ENCODE results near the gene HOXA6.

The HOXA6 gene

DNA sequence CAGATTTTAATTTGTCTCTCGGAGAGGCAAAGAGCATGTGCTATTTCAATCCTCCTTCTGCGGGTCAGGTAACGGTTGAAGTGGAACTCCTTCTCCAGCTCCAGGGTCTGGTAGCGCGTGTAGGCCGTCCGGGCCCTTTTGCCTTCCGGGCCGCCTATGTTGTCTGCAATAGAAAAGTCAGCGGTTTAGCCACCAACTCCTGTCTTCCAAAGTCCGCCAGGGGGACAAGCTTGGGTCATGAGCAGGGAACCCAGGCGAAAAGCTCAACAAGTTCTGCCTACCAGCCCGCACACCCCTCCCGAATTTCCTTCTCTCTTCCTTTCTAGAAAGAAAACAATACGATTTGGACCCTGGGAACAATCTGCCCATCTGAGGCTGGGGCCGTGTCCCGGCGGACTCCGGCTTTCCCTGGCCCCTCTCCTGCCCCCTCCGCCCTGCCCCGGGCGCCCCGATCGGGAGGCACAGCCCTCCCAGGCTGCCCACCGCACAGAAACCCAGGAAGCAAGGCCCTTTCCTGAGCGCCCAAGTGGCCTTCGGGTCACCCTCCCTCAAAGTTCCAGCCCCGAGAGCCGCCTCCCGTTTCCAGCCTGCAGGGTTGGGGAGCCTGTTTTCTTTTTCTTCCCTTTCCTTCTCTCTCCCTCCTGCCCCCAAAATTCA, 5.5 kb downstream of the HOXA6 start:
- TF ChIP-seq CTCF (IDR thresholded peaks at IDR 0.05; ENCODE audit: low read length), result no peak
- no peak for TF ChIP-seq EZH2 (IDR thresholded peaks at IDR 0.05; ENCODE audit: borderline replicate concordance, low read length)

DNA sequence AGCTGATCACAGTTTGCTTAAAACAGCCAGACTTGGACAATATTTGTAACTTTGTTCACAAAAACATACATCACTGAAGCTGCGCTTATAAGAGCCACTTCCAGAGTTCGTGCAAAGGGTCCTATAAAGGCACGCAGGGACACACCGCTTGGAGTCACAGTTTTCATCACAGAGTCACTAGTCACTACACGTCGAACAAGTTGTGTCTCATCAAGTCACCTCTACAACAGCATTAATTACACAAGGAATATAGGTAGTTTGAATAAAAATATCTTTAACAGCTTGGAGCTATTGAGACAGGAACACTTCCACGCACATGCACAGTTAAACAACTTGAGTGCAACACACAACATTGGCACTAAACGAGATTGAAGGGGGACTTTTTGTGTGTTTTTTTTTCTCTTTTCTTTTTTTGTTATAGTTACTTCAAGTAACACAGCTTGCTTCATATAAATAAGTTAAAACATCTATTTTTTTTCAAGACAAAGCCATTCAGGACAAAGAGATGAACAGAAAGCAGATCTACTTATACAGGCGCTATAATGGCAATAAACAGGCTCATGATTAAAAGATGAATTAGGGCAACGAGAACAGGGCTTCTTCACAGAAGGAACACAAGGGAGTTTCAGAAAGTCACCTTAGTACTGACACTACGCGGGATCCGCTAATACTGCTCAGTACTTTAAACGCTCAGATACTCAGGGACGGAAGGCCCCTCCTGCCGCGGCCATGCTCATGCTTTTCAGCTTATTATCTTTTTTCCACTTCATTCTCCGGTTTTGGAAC, 6.2 kb downstream of the HOXA6 start:
- Histone ChIP-seq H3K27me3 (ENCODE audit: insufficient read depth, low read length) (no peaks in the 10 kb centered on the region; the same call in 1 of the 2 replicates), H3K9ac (ENCODE audit: low read length) (no peak overlapping the region), H3K9me2 (ENCODE audit: low read depth, low read length) (no peaks in the 10 kb centered on the region), H4K20me1 (ENCODE audit: insufficient read depth, low read length) (no peaks in the 10 kb centered on the region), H3K4me2 (ENCODE audit: low read length) (no peak overlapping the region), H3K36me3 (ENCODE audit: insufficient read depth, low read length) (no peaks in the 10 kb centered on the region), H3K27ac (ENCODE audit: low read depth, low read length, poor library complexity, severe bottlenecking) (no peak overlapping the region), H3K4me3 (ENCODE audit: low read depth, low read length, poor library complexity, severe bottlenecking) (no peak overlapping the region), H3F3A (ENCODE audit: insufficient read depth, low read length) (no peaks in the 10 kb centered on the region), H3K4me1 (ENCODE audit: insufficient read depth, low read length, severe bottlenecking) (peaks cover 24% of the 10 kb centered on the region), H3K79me2 (ENCODE audit: insufficient read depth, low read length) (no peaks in the 10 kb centered on the region), H3K9me3 (ENCODE audit: low read length) (no peaks in the 10 kb centered on the region), H2AFZ (ENCODE audit: low read length) (no peak overlapping the region)
- TF ChIP-seq CTCF (IDR thresholded peaks at IDR 0.05; ENCODE audit: low read length), result no peak
- no peak for TF ChIP-seq EZH2 (IDR thresholded peaks at IDR 0.05; ENCODE audit: borderline replicate concordance, low read length)

More for the DNA sequence above, 5.5 kb downstream of the HOXA6 start:
- no peak overlapping the region for H2AFZ ChIP-seq (ENCODE audit: low read length)
- H3K9ac ChIP-seq (ENCODE audit: low read length), result no peak overlapping the region
- no peaks in the 10 kb centered on the region for H3F3A ChIP-seq (ENCODE audit: insufficient read depth, low read length)
- H3K27me3 ChIP-seq (ENCODE audit: insufficient read depth, low read length), result no peaks in the 10 kb centered on the region; the same call in 1 of the 2 replicates
- H3K9me2 ChIP-seq (ENCODE audit: low read depth, low read length), result no peaks in the 10 kb centered on the region
- H4K20me1 ChIP-seq (ENCODE audit: insufficient read depth, low read length), result no peaks in the 10 kb centered on the region
- no peaks in the 10 kb centered on the region for H3K79me2 ChIP-seq (ENCODE audit: insufficient read depth, low read length)
- H3K9me3 ChIP-seq (ENCODE audit: low read length), result no peaks in the 10 kb centered on the region
- H3K4me2 ChIP-seq (ENCODE audit: low read length), result peak overlapping the region; percentile 82; the same call in 1 of the 2 replicates
- peaks cover 24% of the 10 kb centered on the region for H3K4me1 ChIP-seq (ENCODE audit: insufficient read depth, low read length, severe bottlenecking)
- no peak overlapping the region for H3K27ac ChIP-seq (ENCODE audit: low read depth, low read length, poor library complexity, severe bottlenecking)
- no peaks in the 10 kb centered on the region for H3K36me3 ChIP-seq (ENCODE audit: insufficient read depth, low read length)
- no peak overlapping the region for H3K4me3 ChIP-seq (ENCODE audit: low read depth, low read length, poor library complexity, severe bottlenecking)

GRCh38 chr7:27140126-27140857, 7.3 kb downstream of the HOXA6 start:
- no peak overlapping the region for H3K27ac ChIP-seq (ENCODE audit: low read depth, low read length, poor library complexity, severe bottlenecking)
- H3K79me2 ChIP-seq (ENCODE audit: insufficient read depth, low read length), result no peaks in the 10 kb centered on the region
- H3K9ac ChIP-seq (ENCODE audit: low read length), result no peak overlapping the region
- no peaks in the 10 kb centered on the region for H3K9me2 ChIP-seq (ENCODE audit: low read depth, low read length)
- no peak overlapping the region for H2AFZ ChIP-seq (ENCODE audit: low read length)
- H3K9me3 ChIP-seq (ENCODE audit: low read length), result no peaks in the 10 kb centered on the region
- no peaks in the 10 kb centered on the region for H4K20me1 ChIP-seq (ENCODE audit: insufficient read depth, low read length)
- no peak overlapping the region for H3K4me2 ChIP-seq (ENCODE audit: low read length)
- no peaks in the 10 kb centered on the region for H3F3A ChIP-seq (ENCODE audit: insufficient read depth, low read length)
- no peaks in the 10 kb centered on the region; the same call in 1 of the 2 replicates for H3K27me3 ChIP-seq (ENCODE audit: insufficient read depth, low read length)
- no peak for TF ChIP-seq EZH2 (IDR thresholded peaks at IDR 0.05; ENCODE audit: borderline replicate concordance, low read length)
- no peak for TF ChIP-seq CTCF (IDR thresholded peaks at IDR 0.05; ENCODE audit: low read length)
- H3K4me3 ChIP-seq (ENCODE audit: low read depth, low read length, poor library complexity, severe bottlenecking), result no peak overlapping the region
- H3K36me3 ChIP-seq (ENCODE audit: insufficient read depth, low read length), result no peaks in the 10 kb centered on the region
- H3K4me1 ChIP-seq (ENCODE audit: insufficient read depth, low read length, severe bottlenecking), result peaks cover 20% of the 10 kb centered on the region
